ENCODE data around the gene SYT7. TPM values are rescaled to one million over a fixed set of nuclear protein-coding genes. Genes with fewer than 3 reads are reported as not detected.

SYT7 gene
- total RNA-seq, 4 donors from 2014 or later = 1.6 to 2.9 (median 1.9) TPM

GRCh38 chr11:61555051-61555969 lies 25.6 kb downstream of the SYT7 start:
- H3K27me3 ChIP-seq = peaks cover 6 to 100% (median 16%) of the 10 kb centered on the region in 4 donors
- intact Hi-C loops (cut with DNase I) = no loop called here
- no peak for TF ChIP-seq POLR2A (IDR thresholded peaks at IDR 0.05)
- TF ChIP-seq CTCF (IDR thresholded peaks at IDR 0.05) = no peak

GRCh38 chr11:61554172-61554988 lies 26.5 kb downstream of the SYT7 start:
- no peaks in the 10 kb centered on the region for H3K9me3 ChIP-seq
- no peak overlapping the region for H3K4me3 ChIP-seq
- no peak overlapping the region for H3K27ac ChIP-seq
- no peak for TF ChIP-seq CTCF (IDR thresholded peaks at IDR 0.05)
- no peak for TF ChIP-seq POLR2A (IDR thresholded peaks at IDR 0.05)
- 14 to 28% methylated on average over 3 to 5 of the region's 13 CpGs for WGBS, 2 donors
- intact Hi-C loops (cut with DNase I) = no loop called here
- no peaks in the 10 kb centered on the region for H3K36me3 ChIP-seq
- DNase-seq = no peak
- peaks cover 6 to 98% (median 16%) of the 10 kb centered on the region in 4 donors for H3K27me3 ChIP-seq
- peaks cover 0 to 11% (median 6%) of the 10 kb centered on the region in 3 donors for H3K4me1 ChIP-seq

More at GRCh38 chr11:61555051-61555969, 25.6 kb downstream of the SYT7 start:
- no peak overlapping the region for H3K27ac ChIP-seq
- no peaks in the 10 kb centered on the region for H3K36me3 ChIP-seq
- H3K4me3 ChIP-seq = no peak overlapping the region
- no peak for DNase-seq
- 4 to 6% methylated on average over 5 to 16 of the region's 57 CpGs for WGBS, 2 donors
- H3K9me3 ChIP-seq = no peaks in the 10 kb centered on the region
- peaks cover 0 to 11% (median 6%) of the 10 kb centered on the region in 3 donors for H3K4me1 ChIP-seq

GRCh38 chr11:61553373-61554171 lies 27.3 kb downstream of the SYT7 start:
- H3K27ac ChIP-seq = no peak overlapping the region
- H3K9me3 ChIP-seq = no peaks in the 10 kb centered on the region
- H3K4me1 ChIP-seq = peaks cover 0 to 11% (median 6%) of the 10 kb centered on the region in 3 donors
- intact Hi-C loops (cut with DNase I) = no loop called here
- H3K36me3 ChIP-seq = no peaks in the 10 kb centered on the region
- peaks cover 6 to 97% (median 16%) of the 10 kb centered on the region in 4 donors for H3K27me3 ChIP-seq
- H3K4me3 ChIP-seq = no peak overlapping the region
- no peak for DNase-seq
- WGBS, 2 donors = 23 to 47% methylated on average over 7 to 12 of the region's 15 CpGs
- TF ChIP-seq POLR2A (IDR thresholded peaks at IDR 0.05) = no peak
- no peak for TF ChIP-seq CTCF (IDR thresholded peaks at IDR 0.05)

GRCh38 chr11:61552108-61552635 lies 28.7 kb downstream of the SYT7 start:
- intact Hi-C loops (cut with DNase I) = no loop called here
- 51 to 71% methylated on average over 3 to 10 of the region's 13 CpGs for WGBS, 2 donors
- H3K36me3 ChIP-seq = no peaks in the 10 kb centered on the region
- TF ChIP-seq CTCF (IDR thresholded peaks at IDR 0.05) (no peak), POLR2A (IDR thresholded peaks at IDR 0.05) (no peak)
- H3K9me3 ChIP-seq = no peaks in the 10 kb centered on the region
- peaks cover 6 to 96% (median 16%) of the 10 kb centered on the region in 4 donors for H3K27me3 ChIP-seq
- H3K27ac ChIP-seq = no peak overlapping the region
- H3K4me3 ChIP-seq = no peak overlapping the region
- H3K4me1 ChIP-seq = peaks cover 0 to 11% (median 6%) of the 10 kb centered on the region in 3 donors
- no peak for DNase-seq
